BLaER1 (cell line): ENCODE measurements around the gene WDR18.

ENCODE experiments used
- H3K27ac ChIP-seq: shearing (Covaris generic); formaldehyde crosslinking; 2 replicates; pipeline ENCODE4 v1.8.1; 2022
- H3K27me3 ChIP-seq: shearing (Covaris generic); formaldehyde crosslinking; 2 replicates; pipeline ENCODE4 v1.8.1; 2022
- H3K36me3 ChIP-seq: shearing (Covaris generic); formaldehyde crosslinking; 2 replicates; pipeline ENCODE4 v1.8.1; 2022
- H3K4me1 ChIP-seq: shearing (Covaris generic); formaldehyde crosslinking; 2 replicates; pipeline ENCODE4 v1.8.1; 2022
- H3K4me2 ChIP-seq: shearing (Covaris generic); formaldehyde crosslinking; 2 replicates; pipeline ENCODE4 v1.8.1; 2022
- H3K4me3 ChIP-seq: shearing (Covaris generic); formaldehyde crosslinking; 2 replicates; pipeline ENCODE4 v1.8.1; 2022
- H3K9ac ChIP-seq: shearing (Covaris generic); formaldehyde crosslinking; 2 replicates; pipeline ENCODE4 v1.8.1; 2022
- H3K9me3 ChIP-seq: shearing (Covaris generic); formaldehyde crosslinking; 2 replicates; pipeline ENCODE4 v1.8.1; 2022
- H4K20me1 ChIP-seq: shearing (Covaris generic); formaldehyde crosslinking; 2 replicates; pipeline ENCODE4 v1.8.1; 2022
- Cebpa-rat ChIP-seq: shearing (Covaris generic); IDR thresholded peaks from 2 replicates; pipeline ENCODE4 v1.8.1; 2022

WDR18 gene

GRCh38 chr19:976476-976875 lies 7.7 kb upstream of the WDR18 start:
- no peak for TF ChIP-seq Cebpa-rat
- Histone ChIP-seq H3K27ac (no peak overlapping the region), H4K20me1 (no peaks in the 10 kb centered on the region), H3K4me3 (no peak overlapping the region), H3K36me3 (peaks cover 24% of the 10 kb centered on the region), H3K4me1 (0 out of 2 replicates have a peak, but pooled peaks cover 8% of the 10 kb centered on the region), H3K9me3 (0 out of 2 replicates have a peak, but pooled peaks cover 3% of the 10 kb centered on the region), H3K9ac (no peak overlapping the region), H3K4me2 (no peak overlapping the region), H3K27me3 (no peaks in the 10 kb centered on the region)

- H3K4me3 ChIP-seq, result no peak overlapping the region
- peaks cover 18% of the 10 kb centered on the region for H3K36me3 ChIP-seq
- 0 out of 2 replicates have a peak, but pooled peaks cover 8% of the 10 kb centered on the region for H3K4me1 ChIP-seq
- no peak for TF ChIP-seq Cebpa-rat
- no peak overlapping the region for H3K4me2 ChIP-seq
- no peaks in the 10 kb centered on the region for H4K20me1 ChIP-seq
- H3K27me3 ChIP-seq, result no peaks in the 10 kb centered on the region
- no peaks in the 10 kb centered on the region for H3K9me3 ChIP-seq
- H3K27ac ChIP-seq, result no peak overlapping the region
- no peak overlapping the region for H3K9ac ChIP-seq
Observed at GRCh38 chr19:977058-977464, 7.1 kb upstream of the WDR18 start.

GRCh38 chr19:979318-979741 lies 4.8 kb upstream of the WDR18 start:
- Histone ChIP-seq H3K4me3 (no peak overlapping the region), H3K27ac (no peak overlapping the region), H3K9ac (no peak overlapping the region), H3K4me2 (no peak overlapping the region), H3K4me1 (peaks cover 27% of the 10 kb centered on the region), H3K27me3 (no peaks in the 10 kb centered on the region), H3K9me3 (no peaks in the 10 kb centered on the region), H3K36me3 (no peaks in the 10 kb centered on the region), H4K20me1 (no peaks in the 10 kb centered on the region)
- no peak for TF ChIP-seq Cebpa-rat

- Histone ChIP-seq H3K4me2 (no peak overlapping the region), H3K27ac (no peak overlapping the region), H3K27me3 (no peaks in the 10 kb centered on the region), H3K4me1 (peaks cover 34% of the 10 kb centered on the region), H3K9me3 (no peaks in the 10 kb centered on the region), H3K4me3 (no peak overlapping the region), H3K36me3 (no peaks in the 10 kb centered on the region), H3K9ac (no peak overlapping the region), H4K20me1 (peaks cover 7% of the 10 kb centered on the region)
- no peak for TF ChIP-seq Cebpa-rat
Observed at GRCh38 chr19:980133-980998, 3.8 kb upstream of the WDR18 start.

GRCh38 chr19:982567-983170 lies 1.5 kb upstream of the WDR18 start:
- Histone ChIP-seq H3K36me3 (peaks cover 22% of the 10 kb centered on the region), H3K27ac (no peak overlapping the region), H3K4me3 (peak overlapping the region; percentile 36; the same call in 1 of the 2 replicates), H3K4me2 (peak overlapping the region; percentile 93), H3K27me3 (no peaks in the 10 kb centered on the region), H3K4me1 (peaks cover 41% of the 10 kb centered on the region), H3K9me3 (no peaks in the 10 kb centered on the region), H3K9ac (no peak overlapping the region), H4K20me1 (peaks cover 29% of the 10 kb centered on the region)
- TF ChIP-seq Cebpa-rat, result no peak

- no peaks in the 10 kb centered on the region for H3K9me3 ChIP-seq
- no peak for TF ChIP-seq Cebpa-rat
- no peak overlapping the region for H3K4me2 ChIP-seq
- no peak overlapping the region for H3K9ac ChIP-seq
- peaks cover 48% of the 10 kb centered on the region for H4K20me1 ChIP-seq
- H3K27ac ChIP-seq, result no peak overlapping the region
- peaks cover 51% of the 10 kb centered on the region for H3K4me1 ChIP-seq
- peaks cover 53% of the 10 kb centered on the region for H3K36me3 ChIP-seq
- H3K27me3 ChIP-seq, result no peaks in the 10 kb centered on the region
- no peak overlapping the region for H3K4me3 ChIP-seq
Observed at GRCh38 chr19:986083-986482, 1.9 kb downstream of the WDR18 start.

- Histone ChIP-seq H3K4me2 (0 out of 2 replicates have a peak overlapping the region, but pooled peaks have one; percentile 39), H3K27me3 (no peaks in the 10 kb centered on the region), H3K4me3 (no peak overlapping the region), H3K9ac (no peak overlapping the region), H3K4me1 (peaks cover 42% of the 10 kb centered on the region), H3K27ac (no peak overlapping the region), H3K9me3 (no peaks in the 10 kb centered on the region), H4K20me1 (peaks cover 61% of the 10 kb centered on the region), H3K36me3 (peaks cover 67% of the 10 kb centered on the region)
- no peak for TF ChIP-seq Cebpa-rat
Observed at GRCh38 chr19:988081-988480, 3.9 kb downstream of the WDR18 start.

GRCh38 chr19:988510-988909 lies 4.4 kb downstream of the WDR18 start:
- Histone ChIP-seq H3K36me3 (peaks cover 71% of the 10 kb centered on the region), H4K20me1 (peaks cover 66% of the 10 kb centered on the region)

GRCh38 chr19:989381-990081 lies 5.4 kb downstream of the WDR18 start:
- Histone ChIP-seq H3K27ac (no peak overlapping the region), H3K4me2 (peak overlapping the region; percentile 39), H3K9me3 (no peaks in the 10 kb centered on the region), H3K4me3 (no peak overlapping the region), H3K4me1 (peaks cover 37% of the 10 kb centered on the region), H3K36me3 (peaks cover 81% of the 10 kb centered on the region), H4K20me1 (peaks cover 76% of the 10 kb centered on the region), H3K27me3 (peaks cover 2% of the 10 kb centered on the region; the same call in 1 of the 2 replicates), H3K9ac (no peak overlapping the region)
- no peak for TF ChIP-seq Cebpa-rat

More at GRCh38 chr19:988510-988909, 4.4 kb downstream of the WDR18 start:
- peaks cover 38% of the 10 kb centered on the region for H3K4me1 ChIP-seq
- no peak overlapping the region for H3K4me3 ChIP-seq
- peak overlapping the region; percentile 39; the same call in 1 of the 2 replicates for H3K4me2 ChIP-seq
- H3K27ac ChIP-seq, result no peak overlapping the region
- TF ChIP-seq Cebpa-rat, result no peak
- no peak overlapping the region for H3K9ac ChIP-seq
- no peaks in the 10 kb centered on the region for H3K27me3 ChIP-seq
- H3K9me3 ChIP-seq, result no peaks in the 10 kb centered on the region
